ENCODE results near the gene ATF4. TPM values are rescaled to one million over a fixed set of nuclear protein-coding genes. Genes with fewer than 3 reads are reported as not detected.
A peak's percentile ranks its signal among the peaks of the same experiment; 100 is the strongest.

Gene ATF4
- total and polyA plus RNA-seq, 2 experiments from 2014 or later, result 203 to 375 TPM

GRCh38 chr22:39537975-39538374, 17.6 kb downstream of the ATF4 start:
- no peak overlapping the region for H3K27ac ChIP-seq
- no peaks in the 10 kb centered on the region for H3K36me3 ChIP-seq
- no peaks in the 10 kb centered on the region for H3K27me3 ChIP-seq
- H3K4me3 ChIP-seq, result no peak overlapping the region
- TF ChIP-seq CTCF (IDR thresholded peaks at IDR 0.05; ENCODE audit: low read depth, low read length), result no peak
- H3K9me3 ChIP-seq (ENCODE audit: low read depth), result no peaks in the 10 kb centered on the region
- no peaks in the 10 kb centered on the region for H3K4me1 ChIP-seq (ENCODE audit: low read depth)
- DNase-seq (ENCODE audit: low read depth in 1 of 2, low spot score in 1 of 2), result no peak

GRCh38 chr22:39543095-39543494, 22.7 kb downstream of the ATF4 start:
- Histone ChIP-seq H3K27me3 (peaks cover 28% of the 10 kb centered on the region), H3K4me1 (ENCODE audit: low read depth) (no peaks in the 10 kb centered on the region), H3K4me3 (no peak overlapping the region), H3K27ac (no peak overlapping the region), H3K36me3 (no peaks in the 10 kb centered on the region), H3K9me3 (ENCODE audit: low read depth) (no peaks in the 10 kb centered on the region)
- DNase-seq (ENCODE audit: low read depth in 1 of 2, low spot score in 1 of 2), result peak; percentile 46 to 68
- TF ChIP-seq CTCF (IDR thresholded peaks at IDR 0.05; ENCODE audit: low read depth, low read length), result peak; percentile 60

- no peak overlapping the region for H3K27ac ChIP-seq
- TF ChIP-seq CTCF (IDR thresholded peaks at IDR 0.05; ENCODE audit: low read depth, low read length), result no peak
- peak; percentile 61 to 86 for DNase-seq (ENCODE audit: low read depth in 1 of 2, low spot score in 1 of 2)
- H3K36me3 ChIP-seq, result no peaks in the 10 kb centered on the region
- H3K4me3 ChIP-seq, result no peak overlapping the region
- peaks cover 49% of the 10 kb centered on the region for H3K27me3 ChIP-seq
- no peaks in the 10 kb centered on the region for H3K9me3 ChIP-seq (ENCODE audit: low read depth)
- no peaks in the 10 kb centered on the region for H3K4me1 ChIP-seq (ENCODE audit: low read depth)
These were observed 25.3 kb downstream of the ATF4 start for GRCh38 chr22:39545386-39546365.

GRCh38 chr22:39546889-39547586, 26.7 kb downstream of the ATF4 start:
- Histone ChIP-seq H3K4me1 (ENCODE audit: low read depth) (no peaks in the 10 kb centered on the region), H3K27ac (no peak overlapping the region), H3K36me3 (no peaks in the 10 kb centered on the region), H3K9me3 (ENCODE audit: low read depth) (no peaks in the 10 kb centered on the region), H3K4me3 (no peak overlapping the region), H3K27me3 (peaks cover 49% of the 10 kb centered on the region)
- DNase-seq (ENCODE audit: low read depth in 1 of 2, low spot score in 1 of 2), result no peak
- TF ChIP-seq CTCF (IDR thresholded peaks at IDR 0.05; ENCODE audit: low read depth, low read length), result no peak

GRCh38 chr22:39547587-39547947, 27.2 kb downstream of the ATF4 start:
- Histone ChIP-seq H3K4me3 (no peak overlapping the region), H3K36me3 (no peaks in the 10 kb centered on the region), H3K4me1 (ENCODE audit: low read depth) (no peaks in the 10 kb centered on the region), H3K9me3 (ENCODE audit: low read depth) (no peaks in the 10 kb centered on the region), H3K27me3 (peaks cover 49% of the 10 kb centered on the region), H3K27ac (no peak overlapping the region)
- TF ChIP-seq CTCF (IDR thresholded peaks at IDR 0.05; ENCODE audit: low read depth, low read length), result no peak
- no peak for DNase-seq (ENCODE audit: low read depth in 1 of 2, low spot score in 1 of 2)
